Sigmoid colon (tissue), 7 donors: ENCODE results near the gene TSPAN11. TPM values are rescaled to one million over a fixed set of nuclear protein-coding genes. Genes with fewer than 3 reads are reported as not detected.

Experiments
- DNase-seq: peaks from one replicate; pipeline ENCODE4 v3.0.0-alpha.2; 2019
- H3K27ac ChIP-seq, 4 donors: fragments of 200-600 bp; sonication (generic); one replicate each; pipeline ENCODE4 v1.5.1; 2016 to 2019; ENCODE audit warnings: mild to moderate bottlenecking in 1 of 4
- H3K27me3 ChIP-seq, 3 donors: fragments of 200-600 bp; sonication (generic); one replicate each; pipeline ENCODE4 v1.5.1; 2019; ENCODE audit warnings: mild to moderate bottlenecking in 1 of 3
- H3K36me3 ChIP-seq, 4 donors: fragments of 200-600 bp; sonication (generic); one replicate each; pipeline ENCODE4 v1.5.1; 2016 to 2019
- H3K4me1 ChIP-seq, 4 donors: fragments of 200-600 bp; sonication (generic); one replicate each; pipeline ENCODE4 v1.5.1; 2017 to 2019
- H3K4me3 ChIP-seq, 4 donors: fragments of 200-600 bp; sonication (generic); one replicate each; pipeline ENCODE4 v1.5.1; 2017 to 2019; ENCODE audit warnings: mild to moderate bottlenecking in 2 of 4, moderate library complexity in 1 of 4
- H3K9me3 ChIP-seq, 4 donors: fragments of 200-600 bp in 3 of 4; sonication (generic) in 3 of 4; one replicate each; pipeline versions ENCODE4 v1.5.1 to v1.6.1; 2013 to 2019
- EP300 ChIP-seq, 4 donors: sonication (generic); formaldehyde crosslinking; IDR thresholded peaks; one replicate each; pipeline ENCODE4 v1.6.1; 2017; ENCODE audit warnings: antibody characterized with exemption in 4 of 4
- POLR2A ChIP-seq, 2 donors: fragments of 450-650 bp; IDR thresholded peaks; one replicate each; pipeline ENCODE4 v1.6.1; 2016; ENCODE audit warnings: antibody characterized with exemption in 2 of 2, mild to moderate bottlenecking in 2 of 2, moderate library complexity in 2 of 2
- POLR2AphosphoS5 ChIP-seq, 4 donors: sonication (generic); formaldehyde crosslinking; IDR thresholded peaks; one replicate each; pipeline ENCODE4 v1.6.1; 2017; ENCODE audit warnings: antibody characterized with exemption in 4 of 4
- WGBS, 2 donors: extraction: QIAGEN DNeasy Blood & Tissue Kit; methylation state at CpG; one replicate each; pipeline ENCODE4 v1.1.7; 2013; 5-methylcytosine and 5-hydroxymethylcytosine counted together
- intact Hi-C: fragments of 100-400 bp; cut with DNase I; formaldehyde crosslinking; loops from one replicate; pipeline ENCODE4 v1.15.1; 2023
- polyA plus RNA-seq, 3 donors: library from polyadenylated mRNA; stranded (reverse); fragments of 200-250 nt; gene quantifications; one replicate each; pipeline ENCODE4 v1.2.3, GENCODE V29; 2013
- total RNA-seq, 4 donors: library from RNA; depleted of rRNA; stranded (reverse); fragments of >200 nt; gene quantifications; one replicate each; pipeline ENCODE4 v1.1.0, GENCODE V29; 2016
- TF ChIP-seq, protein P1 (sequence below), 4 experiments: fragments of 450-650 bp in 3 of 4; fragments of 200-600 bp in 1 of 4; IDR thresholded peaks; one replicate each; pipeline ENCODE4 v1.5.1; 2016 to 2019; ENCODE audit warnings: antibody characterized with exemption in 4 of 4, mild to moderate bottlenecking in 3 of 4, moderate library complexity in 2 of 4
- donor health status: healthy with polysubstance abuse.
- donor health status: Bipolar disorder and iron deficiency.
- donor health status: healthy.

The TSPAN11 gene
- total and polyA plus RNA-seq, 7 donors = 0.23 to 18.9 (median 7.8) TPM

DNA sequence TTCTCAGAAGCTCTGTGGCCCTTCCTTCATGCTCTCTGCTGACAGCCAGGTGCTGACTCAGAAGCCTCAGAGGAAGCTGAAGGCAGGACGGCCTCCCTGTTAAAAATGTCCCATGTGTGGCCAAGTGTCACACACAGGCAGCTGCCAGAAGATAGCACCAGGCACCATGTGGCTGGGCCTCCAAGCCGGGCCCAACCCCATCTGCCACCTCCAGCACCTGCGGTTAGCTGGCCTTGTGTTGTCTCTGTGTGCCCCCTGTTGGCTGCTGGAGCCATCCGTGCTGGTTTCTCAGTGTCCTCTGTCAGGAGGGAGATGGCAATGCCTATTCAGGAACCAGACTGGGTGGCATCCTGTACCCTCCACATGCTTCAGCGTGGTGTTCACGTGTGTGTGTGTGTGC is 63.2 kb downstream of the TSPAN11 start:
- TF ChIP-seq POLR2A (IDR thresholded peaks at IDR 0.05) = no peak
- TF ChIP-seq POLR2AphosphoS5 (IDR thresholded peaks at IDR 0.05) = no peak
- no peak for TF ChIP-seq EP300 (IDR thresholded peaks at IDR 0.05)
- TF ChIP-seq, protein P1, sequence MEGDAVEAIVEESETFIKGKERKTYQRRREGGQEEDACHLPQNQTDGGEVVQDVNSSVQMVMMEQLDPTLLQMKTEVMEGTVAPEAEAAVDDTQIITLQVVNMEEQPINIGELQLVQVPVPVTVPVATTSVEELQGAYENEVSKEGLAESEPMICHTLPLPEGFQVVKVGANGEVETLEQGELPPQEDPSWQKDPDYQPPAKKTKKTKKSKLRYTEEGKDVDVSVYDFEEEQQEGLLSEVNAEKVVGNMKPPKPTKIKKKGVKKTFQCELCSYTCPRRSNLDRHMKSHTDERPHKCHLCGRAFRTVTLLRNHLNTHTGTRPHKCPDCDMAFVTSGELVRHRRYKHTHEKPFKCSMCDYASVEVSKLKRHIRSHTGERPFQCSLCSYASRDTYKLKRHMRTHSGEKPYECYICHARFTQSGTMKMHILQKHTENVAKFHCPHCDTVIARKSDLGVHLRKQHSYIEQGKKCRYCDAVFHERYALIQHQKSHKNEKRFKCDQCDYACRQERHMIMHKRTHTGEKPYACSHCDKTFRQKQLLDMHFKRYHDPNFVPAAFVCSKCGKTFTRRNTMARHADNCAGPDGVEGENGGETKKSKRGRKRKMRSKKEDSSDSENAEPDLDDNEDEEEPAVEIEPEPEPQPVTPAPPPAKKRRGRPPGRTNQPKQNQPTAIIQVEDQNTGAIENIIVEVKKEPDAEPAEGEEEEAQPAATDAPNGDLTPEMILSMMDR (IDR thresholded peaks at IDR 0.05) = no peak
- Histone ChIP-seq H3K4me3 (no peak overlapping the region), H3K27me3 (no peaks in the 10 kb centered on the region), H3K4me1 (no peaks in the 10 kb centered on the region), H3K9me3 (no peaks in the 10 kb centered on the region), H3K36me3 (no peaks in the 10 kb centered on the region), H3K27ac (no peak overlapping the region)
- intact Hi-C loops = no loop called here
- WGBS, 2 donors = 31 to 45% methylated on average over 6 of the region's 6 CpGs
- no peak for DNase-seq

DNA sequence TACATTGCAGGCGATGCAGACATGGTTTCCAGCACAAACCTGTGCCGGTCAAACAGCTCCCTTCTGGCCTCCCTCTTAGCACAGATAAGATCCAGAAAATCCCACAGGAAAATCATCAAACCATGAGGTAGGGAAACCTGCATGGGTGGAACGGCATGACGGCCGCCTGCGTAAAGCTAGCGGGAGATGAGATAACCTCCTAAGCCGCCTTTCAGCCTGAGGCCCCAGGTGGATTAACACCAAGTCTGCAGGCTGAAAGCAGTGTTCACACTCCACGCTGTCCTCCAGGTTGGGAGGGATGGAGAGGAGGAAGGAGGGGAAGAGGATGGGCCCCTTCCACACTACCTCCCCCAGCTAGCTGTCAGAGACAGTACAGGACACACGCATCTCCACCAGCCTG is 63.8 kb downstream of the TSPAN11 start:
- Histone ChIP-seq H3K4me1 (peaks cover 0 to 1% (median 0%) of the 10 kb centered on the region in 4 donors), H3K36me3 (no peaks in the 10 kb centered on the region), H3K9me3 (no peaks in the 10 kb centered on the region), H3K4me3 (no peak overlapping the region), H3K27me3 (no peaks in the 10 kb centered on the region), H3K27ac (no peak overlapping the region)
- TF ChIP-seq POLR2A (IDR thresholded peaks at IDR 0.05) (no peak), POLR2AphosphoS5 (IDR thresholded peaks at IDR 0.05) (no peak), EP300 (IDR thresholded peaks at IDR 0.05) (no peak)
- TF ChIP-seq, protein P1 (IDR thresholded peaks at IDR 0.05) = no peak
- 87 to 93% methylated on average over 10 of the region's 10 CpGs for WGBS, 2 donors
- intact Hi-C loops = no loop called here
- no peak for DNase-seq

DNA sequence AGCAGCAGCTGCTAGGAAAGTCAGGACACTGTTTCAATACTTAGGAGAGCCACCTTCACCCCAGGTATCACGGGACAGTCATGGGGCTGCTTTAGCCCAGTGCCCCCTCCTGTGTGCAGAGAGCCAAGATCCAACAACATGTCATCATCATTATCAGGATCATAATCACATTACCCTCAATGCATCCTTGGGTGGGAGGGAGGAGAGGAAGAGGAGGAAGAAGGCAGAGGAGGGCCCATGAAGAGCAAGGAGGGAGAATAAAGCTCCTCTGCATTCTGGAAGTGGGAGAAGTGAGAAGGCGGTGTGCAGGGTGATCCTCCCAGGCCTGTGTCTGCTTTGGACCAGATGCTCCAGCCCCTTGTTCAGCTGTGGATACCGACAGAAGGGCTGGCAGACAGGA is 64.2 kb downstream of the TSPAN11 start:
- intact Hi-C loops = no loop called here
- DNase-seq = no peak
- TF ChIP-seq POLR2AphosphoS5 (IDR thresholded peaks at IDR 0.05) (no peak), POLR2A (IDR thresholded peaks at IDR 0.05) (no peak), EP300 (IDR thresholded peaks at IDR 0.05) (no peak)
- TF ChIP-seq, protein P1 (IDR thresholded peaks at IDR 0.05) = no peak
- no peaks in the 10 kb centered on the region for H3K36me3 ChIP-seq
- WGBS, 2 donors = 95% methylated on average over 3 of the region's 3 CpGs
- H3K4me1 ChIP-seq = peaks cover 0 to 6% (median 0%) of the 10 kb centered on the region in 4 donors
- no peaks in the 10 kb centered on the region for H3K27me3 ChIP-seq
- H3K4me3 ChIP-seq = no peak overlapping the region
- H3K9me3 ChIP-seq = no peaks in the 10 kb centered on the region
- no peak overlapping the region for H3K27ac ChIP-seq

DNA sequence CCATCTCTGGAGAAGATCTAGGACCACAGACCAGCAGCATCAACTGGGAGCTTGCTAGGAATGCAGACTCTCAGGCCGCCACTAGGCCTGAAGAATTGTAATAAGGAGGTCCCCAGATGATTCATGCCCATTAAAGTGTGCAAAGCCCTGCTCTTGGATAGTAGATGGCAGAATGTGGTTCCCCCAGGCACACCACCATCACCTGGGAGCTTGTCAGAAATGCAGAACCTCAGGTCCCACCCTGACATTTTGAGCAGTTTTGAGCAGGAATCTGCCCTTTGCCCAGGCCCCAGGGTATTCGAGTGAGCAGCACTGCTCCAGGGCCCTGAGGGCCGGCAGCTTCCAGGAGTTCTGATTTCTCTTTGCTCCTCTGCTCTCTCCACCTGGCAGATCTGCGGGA is 64.9 kb downstream of the TSPAN11 start:
- Histone ChIP-seq H3K27ac (no peak overlapping the region), H3K4me1 (peaks cover 0 to 13% (median 0%) of the 10 kb centered on the region in 4 donors), H3K4me3 (no peak overlapping the region), H3K36me3 (no peaks in the 10 kb centered on the region), H3K27me3 (no peaks in the 10 kb centered on the region), H3K9me3 (no peaks in the 10 kb centered on the region)
- WGBS, 2 donors = 93 to 94% methylated on average over 4 of the region's 4 CpGs
- no peak for DNase-seq
- TF ChIP-seq, protein P1 (IDR thresholded peaks at IDR 0.05) = no peak
- TF ChIP-seq POLR2AphosphoS5 (IDR thresholded peaks at IDR 0.05) (no peak), POLR2A (IDR thresholded peaks at IDR 0.05) (no peak), EP300 (IDR thresholded peaks at IDR 0.05) (no peak)
- intact Hi-C loops = no loop called here

DNA sequence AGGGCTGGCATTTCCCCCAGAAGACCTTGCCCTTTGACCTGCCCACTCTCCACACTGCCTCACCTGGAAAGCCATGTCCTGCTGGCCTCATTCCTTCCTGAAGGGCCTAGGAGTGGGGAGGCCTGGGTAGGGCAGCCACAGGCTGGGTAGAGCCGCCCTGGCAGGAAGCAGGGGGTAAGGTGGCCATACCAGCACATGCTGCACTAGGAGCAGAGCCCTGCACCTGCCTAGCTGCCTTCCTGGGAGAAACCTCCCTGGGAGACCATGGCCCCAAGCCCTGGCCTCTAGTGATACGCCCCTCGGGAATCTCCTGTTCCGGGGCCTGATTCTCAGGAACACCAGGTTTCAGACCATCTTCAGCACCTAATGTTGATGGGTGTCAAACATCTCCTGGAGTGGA is 65.8 kb downstream of the TSPAN11 start:
- DNase-seq = no peak
- Histone ChIP-seq H3K27me3 (no peaks in the 10 kb centered on the region), H3K27ac (no peak overlapping the region), H3K4me1 (peaks cover 0 to 17% (median 0%) of the 10 kb centered on the region in 4 donors), H3K9me3 (no peaks in the 10 kb centered on the region), H3K4me3 (no peak overlapping the region), H3K36me3 (no peaks in the 10 kb centered on the region)
- 82 to 90% methylated on average over 4 of the region's 4 CpGs for WGBS, 2 donors
- intact Hi-C loops = no loop called here
- TF ChIP-seq EP300 (IDR thresholded peaks at IDR 0.05) (no peak), POLR2A (IDR thresholded peaks at IDR 0.05) (no peak), POLR2AphosphoS5 (IDR thresholded peaks at IDR 0.05) (no peak)
- TF ChIP-seq, protein P1 (IDR thresholded peaks at IDR 0.05) = no peak
